H1 (cell line): ENCODE measurements around the gene MTMR8.

Source experiments
- ASH2L ChIP-seq: fragments of 200-600, 300-600 bp; sonication (generic); IDR thresholded peaks from one replicate; pipeline ENCODE4 v1.7.1; 2017; ENCODE audit warnings: low read length
- ATF2 ChIP-seq: IDR thresholded peaks from 2 replicates; pipeline ENCODE4 v1.6.1; 2012; ENCODE audit warnings: low read length, inconsistent platforms
- BRCA1 ChIP-seq: IDR thresholded peaks from 2 replicates; pipeline ENCODE4 v1.6.1; 2012; ENCODE audit warnings: low read depth, low read length, improper control_type of control experiment
- CEBPB ChIP-seq: IDR thresholded peaks from 2 replicates; pipeline ENCODE4 v1.6.1; 2012; ENCODE audit warnings: low read depth, low read length
- CREB1 ChIP-seq: IDR thresholded peaks from 2 replicates; pipeline ENCODE4 v1.6.1; 2012; ENCODE audit warnings: inconsistent platforms
- CTCF ChIP-seq, 3 experiments: IDR thresholded peaks; 1 replicate in 2 of 3; 2 replicates in 1 of 3; pipeline versions ENCODE4 v1.5.1 to v1.6.1; 2011; ENCODE audit warnings: low read length in 3 of 3, mild to moderate bottlenecking in 3 of 3, inconsistent platforms in 2 of 3, low read depth in 1 of 3, moderate library complexity in 1 of 3; ENCODE audit not compliant: insufficient read depth in 1 of 3; ENCODE audit errors: control extremely low read depth in 1 of 3
- EZH2 ChIP-seq: fragments of 200-600 bp; sonication (generic); IDR thresholded peaks from 2 replicates; pipeline ENCODE4 v1.7.1; 2012; ENCODE audit warnings: low read depth, mild to moderate bottlenecking, moderate library complexity, low read length, inconsistent platforms; ENCODE audit not compliant: severe bottlenecking
- GABPA ChIP-seq: IDR thresholded peaks from 2 replicates; pipeline ENCODE4 v1.6.1; 2011; ENCODE audit warnings: mild to moderate bottlenecking, low read length, moderate library complexity, borderline replicate concordance; ENCODE audit not compliant: insufficient read depth
- JUND ChIP-seq: IDR thresholded peaks from 2 replicates; pipeline ENCODE4 v1.6.1; 2011; ENCODE audit warnings: mild to moderate bottlenecking, improper control_type of control experiment, low read length
- MAX ChIP-seq: IDR thresholded peaks from 2 replicates; pipeline ENCODE4 v1.6.1; 2012; ENCODE audit warnings: inconsistent platforms
- POLR2A ChIP-seq, 2 experiments: IDR thresholded peaks; 1 replicate in 1 of 2; 2 replicates in 1 of 2; pipeline ENCODE4 v1.6.1; 2011; ENCODE audit warnings: low read depth in 2 of 2, low read length in 2 of 2, mild to moderate bottlenecking in 2 of 2; ENCODE audit errors: control extremely low read depth in 1 of 2
- SIX5 ChIP-seq: IDR thresholded peaks from 2 replicates; pipeline ENCODE4 v1.6.1; 2011; ENCODE audit warnings: mild to moderate bottlenecking, low read depth, low read length
- TAF1 ChIP-seq: IDR thresholded peaks from 2 replicates; pipeline ENCODE4 v1.6.1; 2011; ENCODE audit warnings: mild to moderate bottlenecking, low read depth, low read length
- TEAD4 ChIP-seq: IDR thresholded peaks from 2 replicates; pipeline ENCODE4 v1.6.1; 2012; ENCODE audit warnings: low read depth, low read length, inconsistent platforms, mixed read lengths

GRCh38 chrX:64377753-64378152 is 17.5 kb downstream of the MTMR8 start:
- no peak for TF ChIP-seq CTCF (IDR thresholded peaks at IDR 0.05; ENCODE audit: control extremely low read depth in 1 of 3, insufficient read depth in 1 of 3, low read depth in 1 of 3, low read length in 3 of 3)
- TF ChIP-seq POLR2A (IDR thresholded peaks at IDR 0.05; ENCODE audit: control extremely low read depth in 1 of 2, low read depth in 2 of 2, low read length in 2 of 2) = no peak
- TF ChIP-seq JUND = no peak
- TF ChIP-seq CREB1 = no peak
- TF ChIP-seq EZH2 = no peak
- TF ChIP-seq TAF1 = no peak
- no peak for TF ChIP-seq MAX
- no peak for TF ChIP-seq CEBPB
- TF ChIP-seq TEAD4 = no peak
- no peak for TF ChIP-seq ASH2L
- TF ChIP-seq BRCA1 = no peak
- no peak for TF ChIP-seq SIX5
- no peak for TF ChIP-seq GABPA
- TF ChIP-seq ATF2 = no peak
